ENCODE results near the gene RPGRIP1L. TPM values are rescaled to one million over a fixed set of nuclear protein-coding genes. Genes with fewer than 3 reads are reported as not detected.

Gene RPGRIP1L
- total RNA-seq, 1 experiment from 2014 or later: 19.8 TPM

GRCh38 chr16:53714205-53715022 lies 10.8 kb upstream of the RPGRIP1L start:
- no TSS peak for BruUV-seq (replicated peaks)
- intact Hi-C loops (cut with micrococcal nuclease; ENCODE audit: unreplicated experiment): no loop called here
- CTCF ChIA-PET: no interaction called here

DNA sequence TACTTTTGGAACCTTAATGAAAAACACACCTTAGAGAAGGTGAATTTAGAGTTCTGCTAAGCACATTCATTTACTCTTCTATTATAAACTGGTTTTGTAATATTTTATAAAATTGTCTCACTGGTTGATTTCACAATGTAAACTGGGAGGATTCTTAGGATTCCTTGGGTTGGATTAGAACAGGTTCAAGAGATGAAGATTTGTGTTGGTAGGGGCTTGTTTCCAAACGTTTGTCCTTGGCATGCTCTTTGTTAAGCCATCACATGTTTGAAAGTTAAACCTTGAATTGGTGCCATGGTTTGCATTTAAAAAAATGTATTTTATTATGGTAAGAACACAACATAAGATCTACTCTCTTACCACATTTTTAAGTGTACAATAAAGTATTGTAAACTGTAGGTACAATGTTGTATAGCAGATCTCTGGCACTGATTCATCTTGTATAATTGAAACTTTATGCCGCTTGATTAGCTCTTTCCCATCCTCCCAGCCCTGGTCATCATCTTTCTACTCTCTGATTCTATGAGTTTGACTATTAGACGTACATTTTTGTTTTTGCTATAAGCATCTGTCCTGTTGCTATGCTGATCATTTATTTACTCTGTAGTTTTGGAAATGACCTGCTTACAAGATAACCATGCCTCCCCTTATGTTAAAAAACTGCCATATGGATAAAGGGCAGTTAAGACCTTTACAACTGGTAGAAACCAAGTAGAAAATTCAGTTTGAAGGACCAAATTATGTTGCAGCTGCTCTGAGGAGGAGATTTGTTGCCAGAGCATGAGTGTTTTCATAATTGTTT lies 9.9 kb upstream of the RPGRIP1L start:
- BruUV-seq (replicated peaks): no TSS peak
- Histone ChIP-seq H3K27ac (ENCODE audit: low read depth, low read length, poor library complexity, severe bottlenecking) (no peak overlapping the region), H3K4me3 (ENCODE audit: low read depth, low read length, poor library complexity, severe bottlenecking) (no peak overlapping the region), H3K4me1 (ENCODE audit: insufficient read depth, low read length, poor library complexity, severe bottlenecking) (peaks cover 32% of the 10 kb centered on the region), H3K9me3 (ENCODE audit: low read depth, low read length, poor library complexity, severe bottlenecking) (no peaks in the 10 kb centered on the region), H3K27me3 (replicated peaks; ENCODE audit: insufficient read depth, low read depth, low read length, poor library complexity) (no peaks in the 10 kb centered on the region), H3K36me3 (ENCODE audit: insufficient read depth, low read length, poor library complexity, severe bottlenecking) (no peaks in the 10 kb centered on the region)
- CTCF ChIA-PET: no interaction called here
- TF ChIP-seq EZH2 (IDR thresholded peaks at IDR 0.05; ENCODE audit: borderline replicate concordance, low read depth, low read length, poor library complexity, severe bottlenecking) (no peak), CTCF (conservative IDR thresholded peaks at IDR 0.05; ENCODE audit: low read depth, low read length) (no peak)
- DNase-seq (ENCODE audit: low spot score): no peak
- intact Hi-C loops (cut with micrococcal nuclease; ENCODE audit: unreplicated experiment): no loop called here
- POLR2A ChIA-PET (ENCODE audit: low non-redundant PET): interaction anchor here (0.6 kb wide), 1 partner anchor 1435 kb away, joined by 3 read pairs; no protein-coding TSS in a partner anchor

More at GRCh38 chr16:53714205-53715022, 10.8 kb upstream of the RPGRIP1L start:
- Histone ChIP-seq H3K36me3 (ENCODE audit: insufficient read depth, low read length, poor library complexity, severe bottlenecking) (no peaks in the 10 kb centered on the region), H3K4me3 (ENCODE audit: low read depth, low read length, poor library complexity, severe bottlenecking) (peak overlapping the region; percentile 15), H3K4me1 (ENCODE audit: insufficient read depth, low read length, poor library complexity, severe bottlenecking) (peaks cover 32% of the 10 kb centered on the region), H3K9me3 (ENCODE audit: low read depth, low read length, poor library complexity, severe bottlenecking) (no peaks in the 10 kb centered on the region), H3K27me3 (replicated peaks; ENCODE audit: insufficient read depth, low read depth, low read length, poor library complexity) (no peaks in the 10 kb centered on the region), H3K27ac (ENCODE audit: low read depth, low read length, poor library complexity, severe bottlenecking) (no peak overlapping the region)
- TF ChIP-seq EZH2 (IDR thresholded peaks at IDR 0.05; ENCODE audit: borderline replicate concordance, low read depth, low read length, poor library complexity, severe bottlenecking): no peak
- TF ChIP-seq CTCF (conservative IDR thresholded peaks at IDR 0.05; ENCODE audit: low read depth, low read length): no peak
- POLR2A ChIA-PET (ENCODE audit: low non-redundant PET): interaction anchor here (0.6 kb wide), 1 partner anchor 1434 kb away, joined by 3 read pairs; no protein-coding TSS in a partner anchor
- DNase-seq (ENCODE audit: low spot score): peak; percentile 86

DNA sequence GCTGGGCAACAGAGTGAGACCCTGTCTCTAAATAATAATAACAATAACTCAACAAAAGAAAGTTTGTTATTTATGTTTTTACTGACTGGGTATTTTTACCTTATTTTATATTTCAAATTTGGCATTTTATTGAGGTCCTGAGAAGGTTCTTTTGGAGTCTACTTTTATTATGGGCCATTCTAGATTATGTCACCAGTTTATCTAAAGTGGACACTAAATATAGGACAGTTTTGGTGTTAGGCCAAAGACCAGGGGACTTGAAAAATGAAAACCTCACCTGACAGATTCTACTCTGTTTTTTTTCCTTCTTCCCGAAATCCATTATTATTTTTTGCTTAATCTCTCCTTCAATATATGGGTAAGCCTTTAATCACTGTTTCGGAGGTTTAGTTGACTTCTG lies 8.4 kb upstream of the RPGRIP1L start:
- ChIA-PET CTCF (no interaction called here), POLR2A (ENCODE audit: low non-redundant PET) (no interaction called here)
- H3K27me3 ChIP-seq (replicated peaks; ENCODE audit: insufficient read depth, low read depth, low read length, poor library complexity): no peaks in the 10 kb centered on the region
- no peak for DNase-seq (ENCODE audit: low spot score)
- TF ChIP-seq CTCF (conservative IDR thresholded peaks at IDR 0.05; ENCODE audit: low read depth, low read length) (no peak), EZH2 (IDR thresholded peaks at IDR 0.05; ENCODE audit: borderline replicate concordance, low read depth, low read length, poor library complexity, severe bottlenecking) (no peak)
- peaks cover 27% of the 10 kb centered on the region for H3K4me1 ChIP-seq (ENCODE audit: insufficient read depth, low read length, poor library complexity, severe bottlenecking)
- no peaks in the 10 kb centered on the region for H3K9me3 ChIP-seq (ENCODE audit: low read depth, low read length, poor library complexity, severe bottlenecking)
- intact Hi-C loops (cut with micrococcal nuclease; ENCODE audit: unreplicated experiment): no loop called here
- H3K36me3 ChIP-seq (ENCODE audit: insufficient read depth, low read length, poor library complexity, severe bottlenecking): no peaks in the 10 kb centered on the region
- BruUV-seq (replicated peaks): no TSS peak
- no peak overlapping the region for H3K27ac ChIP-seq (ENCODE audit: low read depth, low read length, poor library complexity, severe bottlenecking)
- H3K4me3 ChIP-seq (ENCODE audit: low read depth, low read length, poor library complexity, severe bottlenecking): no peak overlapping the region

All from A673 (cell line).